Measurements from ENCODE around the gene ZNF644. TPM values are rescaled to one million over a fixed set of nuclear protein-coding genes. Genes with fewer than 3 reads are reported as not detected.

Gene ZNF644
- polyA plus RNA-seq, 1 of the 3 experiments (the other 2 are of a cell fraction), result 5.6 TPM

DNA sequence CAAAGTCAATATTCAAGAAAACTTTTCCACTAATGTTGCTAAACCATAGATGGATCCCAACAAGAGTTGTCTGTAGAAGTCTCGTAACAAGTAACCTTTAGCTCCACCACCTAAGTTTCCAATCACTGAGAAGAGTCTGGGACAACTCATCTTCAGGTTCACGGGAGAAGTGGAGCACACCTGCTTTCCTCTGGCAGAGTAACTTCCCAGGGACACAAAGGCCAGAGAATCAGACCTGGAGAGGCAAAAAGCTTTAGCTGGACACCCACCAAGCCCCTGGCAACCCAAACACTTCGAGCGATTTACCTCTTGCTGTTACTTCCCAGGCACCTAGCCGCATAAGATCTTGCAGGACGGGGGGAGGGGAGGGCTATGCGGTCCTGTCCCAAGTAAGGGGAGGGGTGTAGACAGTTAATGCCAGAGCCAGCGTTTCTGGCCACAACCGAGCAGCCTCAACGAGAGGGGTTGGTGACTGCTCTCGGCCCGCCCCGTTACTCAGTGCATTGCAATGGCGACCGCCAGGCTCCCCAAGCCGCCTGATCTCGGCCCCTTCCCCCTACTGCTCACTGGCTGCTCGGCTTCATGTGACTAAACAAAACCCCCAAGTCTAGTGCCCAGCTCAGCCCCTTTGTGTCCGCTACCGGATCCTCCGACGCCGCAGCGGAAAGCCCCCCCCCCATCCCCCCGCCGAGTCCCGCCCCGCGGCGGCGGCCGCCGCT lies 709 bp downstream of the ZNF644 start:
- Histone ChIP-seq H3K79me2 (ENCODE audit: insufficient read depth) (peaks cover 58% of the 10 kb centered on the region), H3K4me3 (ENCODE audit: low read depth in 2 of 2, low read length in 1 of 2) (peak overlapping the region; percentile 85 to 88), H3K27ac (ENCODE audit: low read depth in 2 of 2, low read length in 1 of 2) (peak overlapping the region; percentile 98), H3F3A (replicated peaks; ENCODE audit: insufficient read depth) (peaks cover 15% of the 10 kb centered on the region), H3K9ac (peak overlapping the region; percentile 98), H2AFZ (ENCODE audit: low read depth) (peak overlapping the region; percentile 1), H3K9me3 (no peaks in the 10 kb centered on the region), H3K27me3 (ENCODE audit: insufficient read depth) (no peaks in the 10 kb centered on the region), H3K36me3 (replicated peaks in 1 of 2; ENCODE audit: control insufficient read depth in 1 of 2, insufficient read depth in 2 of 2, low read length in 1 of 2) (peaks cover 8 to 12% of the 10 kb centered on the region in 2 experiments), H4K20me1 (ENCODE audit: insufficient read depth) (peaks cover 32% of the 10 kb centered on the region), H3K9me2 (no peaks in the 10 kb centered on the region), H3K4me2 (peak overlapping the region; percentile 91), H3K4me1 (ENCODE audit: control insufficient read depth in 1 of 2, insufficient read depth in 2 of 2, low read depth in 1 of 2, low read length in 1 of 2) (peaks cover 10 to 20% of the 10 kb centered on the region in 2 experiments)
- TF ChIP-seq MXI1 (IDR thresholded peaks at IDR 0.05; ENCODE audit: low read depth, low read length) (peak; percentile 66; the same call in 1 of the 2 replicates), GABPA (IDR thresholded peaks at IDR 0.05; ENCODE audit: low read depth) (no peak), TAF1 (IDR thresholded peaks at IDR 0.05; ENCODE audit: borderline replicate concordance, low read depth, low read length) (peak; percentile 53; the same call in 1 of the 2 replicates), NRF1 (IDR thresholded peaks at IDR 0.05; ENCODE audit: low read depth, low read length) (no peak), POLR2AphosphoS5 (IDR thresholded peaks at IDR 0.05; ENCODE audit: low read depth, low read length) (no peak), EZH2phosphoT487 (IDR thresholded peaks at IDR 0.05; ENCODE audit: borderline replicate concordance, low read depth) (no peak), FOXM1 (IDR thresholded peaks at IDR 0.05; ENCODE audit: low read depth) (no peak), TCF12 (IDR thresholded peaks at IDR 0.05) (no peak), YY1 (IDR thresholded peaks at IDR 0.05; ENCODE audit: low read depth) (peak; percentile 20; the same call in 1 of the 2 replicates), ELF1 (IDR thresholded peaks at IDR 0.05) (no peak)
- TF ChIP-seq, protein P1, sequence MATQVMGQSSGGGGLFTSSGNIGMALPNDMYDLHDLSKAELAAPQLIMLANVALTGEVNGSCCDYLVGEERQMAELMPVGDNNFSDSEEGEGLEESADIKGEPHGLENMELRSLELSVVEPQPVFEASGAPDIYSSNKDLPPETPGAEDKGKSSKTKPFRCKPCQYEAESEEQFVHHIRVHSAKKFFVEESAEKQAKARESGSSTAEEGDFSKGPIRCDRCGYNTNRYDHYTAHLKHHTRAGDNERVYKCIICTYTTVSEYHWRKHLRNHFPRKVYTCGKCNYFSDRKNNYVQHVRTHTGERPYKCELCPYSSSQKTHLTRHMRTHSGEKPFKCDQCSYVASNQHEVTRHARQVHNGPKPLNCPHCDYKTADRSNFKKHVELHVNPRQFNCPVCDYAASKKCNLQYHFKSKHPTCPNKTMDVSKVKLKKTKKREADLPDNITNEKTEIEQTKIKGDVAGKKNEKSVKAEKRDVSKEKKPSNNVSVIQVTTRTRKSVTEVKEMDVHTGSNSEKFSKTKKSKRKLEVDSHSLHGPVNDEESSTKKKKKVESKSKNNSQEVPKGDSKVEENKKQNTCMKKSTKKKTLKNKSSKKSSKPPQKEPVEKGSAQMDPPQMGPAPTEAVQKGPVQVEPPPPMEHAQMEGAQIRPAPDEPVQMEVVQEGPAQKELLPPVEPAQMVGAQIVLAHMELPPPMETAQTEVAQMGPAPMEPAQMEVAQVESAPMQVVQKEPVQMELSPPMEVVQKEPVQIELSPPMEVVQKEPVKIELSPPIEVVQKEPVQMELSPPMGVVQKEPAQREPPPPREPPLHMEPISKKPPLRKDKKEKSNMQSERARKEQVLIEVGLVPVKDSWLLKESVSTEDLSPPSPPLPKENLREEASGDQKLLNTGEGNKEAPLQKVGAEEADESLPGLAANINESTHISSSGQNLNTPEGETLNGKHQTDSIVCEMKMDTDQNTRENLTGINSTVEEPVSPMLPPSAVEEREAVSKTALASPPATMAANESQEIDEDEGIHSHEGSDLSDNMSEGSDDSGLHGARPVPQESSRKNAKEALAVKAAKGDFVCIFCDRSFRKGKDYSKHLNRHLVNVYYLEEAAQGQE (IDR thresholded peaks at IDR 0.05; ENCODE audit: low read depth, low read length), result no peak
- TF ChIP-seq, protein P2, sequence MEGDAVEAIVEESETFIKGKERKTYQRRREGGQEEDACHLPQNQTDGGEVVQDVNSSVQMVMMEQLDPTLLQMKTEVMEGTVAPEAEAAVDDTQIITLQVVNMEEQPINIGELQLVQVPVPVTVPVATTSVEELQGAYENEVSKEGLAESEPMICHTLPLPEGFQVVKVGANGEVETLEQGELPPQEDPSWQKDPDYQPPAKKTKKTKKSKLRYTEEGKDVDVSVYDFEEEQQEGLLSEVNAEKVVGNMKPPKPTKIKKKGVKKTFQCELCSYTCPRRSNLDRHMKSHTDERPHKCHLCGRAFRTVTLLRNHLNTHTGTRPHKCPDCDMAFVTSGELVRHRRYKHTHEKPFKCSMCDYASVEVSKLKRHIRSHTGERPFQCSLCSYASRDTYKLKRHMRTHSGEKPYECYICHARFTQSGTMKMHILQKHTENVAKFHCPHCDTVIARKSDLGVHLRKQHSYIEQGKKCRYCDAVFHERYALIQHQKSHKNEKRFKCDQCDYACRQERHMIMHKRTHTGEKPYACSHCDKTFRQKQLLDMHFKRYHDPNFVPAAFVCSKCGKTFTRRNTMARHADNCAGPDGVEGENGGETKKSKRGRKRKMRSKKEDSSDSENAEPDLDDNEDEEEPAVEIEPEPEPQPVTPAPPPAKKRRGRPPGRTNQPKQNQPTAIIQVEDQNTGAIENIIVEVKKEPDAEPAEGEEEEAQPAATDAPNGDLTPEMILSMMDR (IDR thresholded peaks at IDR 0.05), result no peak
- TF ChIP-seq, protein P3, sequence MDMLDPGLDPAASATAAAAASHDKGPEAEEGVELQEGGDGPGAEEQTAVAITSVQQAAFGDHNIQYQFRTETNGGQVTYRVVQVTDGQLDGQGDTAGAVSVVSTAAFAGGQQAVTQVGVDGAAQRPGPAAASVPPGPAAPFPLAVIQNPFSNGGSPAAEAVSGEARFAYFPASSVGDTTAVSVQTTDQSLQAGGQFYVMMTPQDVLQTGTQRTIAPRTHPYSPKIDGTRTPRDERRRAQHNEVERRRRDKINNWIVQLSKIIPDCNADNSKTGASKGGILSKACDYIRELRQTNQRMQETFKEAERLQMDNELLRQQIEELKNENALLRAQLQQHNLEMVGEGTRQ (IDR thresholded peaks at IDR 0.05; ENCODE audit: borderline replicate concordance, low read depth, low read length), result peak; percentile 64; the same call in 1 of the 2 replicates
- TF ChIP-seq, protein P4, sequence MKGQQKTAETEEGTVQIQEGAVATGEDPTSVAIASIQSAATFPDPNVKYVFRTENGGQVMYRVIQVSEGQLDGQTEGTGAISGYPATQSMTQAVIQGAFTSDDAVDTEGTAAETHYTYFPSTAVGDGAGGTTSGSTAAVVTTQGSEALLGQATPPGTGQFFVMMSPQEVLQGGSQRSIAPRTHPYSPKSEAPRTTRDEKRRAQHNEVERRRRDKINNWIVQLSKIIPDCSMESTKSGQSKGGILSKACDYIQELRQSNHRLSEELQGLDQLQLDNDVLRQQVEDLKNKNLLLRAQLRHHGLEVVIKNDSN (IDR thresholded peaks at IDR 0.05; ENCODE audit: borderline replicate concordance, low read depth), result peak; percentile 83
- WGBS (ENCODE audit: low lambda C conversion rate), result under 1% methylated on average over 16 of the region's 33 CpGs
- peak; percentile 84 for DNase-seq
- POLR2A ChIA-PET, result interaction anchor here (0.6 to 1.3 kb wide), 3 partner anchors 11 to 1801 kb away, joined by 3 to 6 read pairs (median 3); partner anchors contain the start of gene HFM1
- CTCF ChIA-PET, result interaction anchor here (0.7 to 2.0 kb wide), 6 partner anchors 8 to 297 kb away, joined by 3 to 8 read pairs (median 3); no protein-coding TSS in a partner anchor
